Osteocyte (in vitro differentiated cells): ENCODE results near the gene CHRDL2. TPM values are rescaled to one million over a fixed set of nuclear protein-coding genes. Genes with fewer than 3 reads are reported as not detected.
"Not testable (repeated sequence)": the region's sequence is repeated elsewhere in the genome, so short reads cannot be mapped to it uniquely, and the experiment has no call there.

Source experiments
- DNase-seq: peaks from one replicate; pipeline ENCODE4 v3.0.0; 2021; ENCODE audit warnings: mixed read lengths; ENCODE audit not compliant: unreplicated experiment; ENCODE audit errors: extremely low spot score
- H3K27ac Mint-ChIP-seq: one replicate; pipeline ENCODE4 v1.8.0; 2021; ENCODE audit warnings: mild to moderate bottlenecking, mixed read lengths; ENCODE audit not compliant: unreplicated experiment
- H3K27me3 Mint-ChIP-seq: one replicate; pipeline ENCODE4 v1.8.0; 2021; ENCODE audit warnings: mixed read lengths; ENCODE audit not compliant: unreplicated experiment
- H3K36me3 Mint-ChIP-seq: one replicate; pipeline ENCODE4 v1.8.0; 2021; ENCODE audit warnings: mixed read lengths; ENCODE audit not compliant: unreplicated experiment
- H3K4me1 Mint-ChIP-seq: one replicate; pipeline ENCODE4 v1.8.0; 2021; ENCODE audit warnings: mixed read lengths; ENCODE audit not compliant: unreplicated experiment
- H3K4me3 Mint-ChIP-seq: one replicate; pipeline ENCODE4 v1.8.0; 2021; ENCODE audit warnings: mild to moderate bottlenecking, moderate library complexity, mixed read lengths; ENCODE audit not compliant: unreplicated experiment
- H3K9me3 Mint-ChIP-seq: one replicate; pipeline ENCODE4 v1.8.0; 2021; ENCODE audit warnings: mixed read lengths; ENCODE audit not compliant: unreplicated experiment
- CTCF ChIP-seq: fragments of 200-600 bp; sonication (generic); IDR thresholded peaks from 2 replicates; pipeline ENCODE4 v1.5.0; 2021; ENCODE audit warnings: antibody characterized with exemption, mild to moderate bottlenecking, moderate library complexity
- total RNA-seq: library from RNA; stranded (reverse); gene quantifications from 2 replicates; pipeline ENCODE4 v1.2.1, GENCODE V29; 2021

Gene CHRDL2
- total RNA-seq, 1 donor from 2014 or later: not detected

- TF ChIP-seq CTCF: no peak
- no peak for DNase-seq
- Mint-ChIP-seq H3K27ac (peak overlapping the region; percentile 65), H3K4me1 (peaks cover 39% of the 10 kb centered on the region), H3K36me3 (no peaks in the 10 kb centered on the region), H3K27me3 (no peaks in the 10 kb centered on the region), H3K9me3 (no peaks in the 10 kb centered on the region), H3K4me3 (no peak overlapping the region)
These were observed 24.3 kb upstream of the CHRDL2 start for GRCh38 chr11:74755395-74755995.

- no peaks in the 10 kb centered on the region for H3K36me3 Mint-ChIP-seq
- peak overlapping the region; percentile 65 for H3K27ac Mint-ChIP-seq
- no peaks in the 10 kb centered on the region for H3K9me3 Mint-ChIP-seq
- no peak for DNase-seq
- H3K27me3 Mint-ChIP-seq: no peaks in the 10 kb centered on the region
- peaks cover 46% of the 10 kb centered on the region for H3K4me1 Mint-ChIP-seq
- no peak for TF ChIP-seq CTCF
- H3K4me3 Mint-ChIP-seq: peak overlapping the region; percentile 43
These were observed 23.5 kb upstream of the CHRDL2 start for GRCh38 chr11:74754507-74755252.

- Mint-ChIP-seq H3K9me3 (no peaks in the 10 kb centered on the region), H3K4me1 (peaks cover 52% of the 10 kb centered on the region), H3K27me3 (no peaks in the 10 kb centered on the region), H3K4me3 (no peak overlapping the region), H3K36me3 (no peaks in the 10 kb centered on the region), H3K27ac (no peak overlapping the region)
- DNase-seq: no peak
- TF ChIP-seq CTCF: no peak
These were observed 20.1 kb upstream of the CHRDL2 start for GRCh38 chr11:74751303-74751702.

GRCh38 chr11:74750598-74750997, 19.4 kb upstream of the CHRDL2 start:
- H3K9me3 Mint-ChIP-seq, H3K27me3 Mint-ChIP-seq, H3K27ac Mint-ChIP-seq, H3K36me3 Mint-ChIP-seq, DNase-seq, H3K4me3 Mint-ChIP-seq: not testable (repeated sequence)
- peaks cover 47% of the 10 kb centered on the region for H3K4me1 Mint-ChIP-seq

- no peaks in the 10 kb centered on the region for H3K9me3 Mint-ChIP-seq
- peak overlapping the region; percentile 80 for H3K27ac Mint-ChIP-seq
- no peak for TF ChIP-seq CTCF
- H3K36me3 Mint-ChIP-seq: no peaks in the 10 kb centered on the region
- no peaks in the 10 kb centered on the region for H3K27me3 Mint-ChIP-seq
- H3K4me1 Mint-ChIP-seq: peaks cover 41% of the 10 kb centered on the region
- H3K4me3 Mint-ChIP-seq: peak overlapping the region; percentile 91
- DNase-seq: no peak
These were observed 18.7 kb upstream of the CHRDL2 start for GRCh38 chr11:74749965-74750296.
